ENCODE results near the gene CEP41. TPM values are rescaled to one million over a fixed set of nuclear protein-coding genes. Genes with fewer than 3 reads are reported as not detected.

CEP41 gene
- total RNA-seq, 2 donors from 2014 or later = 8.7 to 9.0 TPM

DNA sequence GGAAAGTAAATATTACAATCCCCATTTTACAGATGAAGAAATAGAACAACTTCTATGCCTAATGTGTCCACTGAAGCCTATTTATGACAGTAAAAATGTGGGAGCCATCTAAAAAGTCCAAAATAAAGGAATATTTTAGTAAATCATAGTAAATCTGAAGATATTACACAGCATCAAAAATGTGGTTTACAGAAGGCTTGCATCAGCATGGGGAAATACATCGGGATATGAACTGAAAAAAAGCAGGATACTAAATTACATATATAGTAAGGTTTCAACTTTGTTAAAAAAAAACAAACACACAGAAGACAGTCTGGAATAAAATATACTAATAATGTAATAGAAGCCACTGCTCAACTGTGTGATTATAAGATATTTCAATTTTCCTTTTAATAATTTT, 39.7 kb downstream of the CEP41 start:
- H3K36me3 ChIP-seq = no peaks in the 10 kb centered on the region
- no peaks in the 10 kb centered on the region for H3K9me3 ChIP-seq
- peaks cover 4 to 46% of the 10 kb centered on the region in 2 donors for H3K4me1 ChIP-seq (ENCODE audit: control insufficient read depth in 1 of 2, low read depth in 2 of 2)
- DNase-seq (ENCODE audit: low spot score) (no peak), ATAC-seq (ENCODE audit: insufficient number of reproducible peaks, low FRiP score, low read depth) (no peak)
- TF ChIP-seq, protein P1, sequence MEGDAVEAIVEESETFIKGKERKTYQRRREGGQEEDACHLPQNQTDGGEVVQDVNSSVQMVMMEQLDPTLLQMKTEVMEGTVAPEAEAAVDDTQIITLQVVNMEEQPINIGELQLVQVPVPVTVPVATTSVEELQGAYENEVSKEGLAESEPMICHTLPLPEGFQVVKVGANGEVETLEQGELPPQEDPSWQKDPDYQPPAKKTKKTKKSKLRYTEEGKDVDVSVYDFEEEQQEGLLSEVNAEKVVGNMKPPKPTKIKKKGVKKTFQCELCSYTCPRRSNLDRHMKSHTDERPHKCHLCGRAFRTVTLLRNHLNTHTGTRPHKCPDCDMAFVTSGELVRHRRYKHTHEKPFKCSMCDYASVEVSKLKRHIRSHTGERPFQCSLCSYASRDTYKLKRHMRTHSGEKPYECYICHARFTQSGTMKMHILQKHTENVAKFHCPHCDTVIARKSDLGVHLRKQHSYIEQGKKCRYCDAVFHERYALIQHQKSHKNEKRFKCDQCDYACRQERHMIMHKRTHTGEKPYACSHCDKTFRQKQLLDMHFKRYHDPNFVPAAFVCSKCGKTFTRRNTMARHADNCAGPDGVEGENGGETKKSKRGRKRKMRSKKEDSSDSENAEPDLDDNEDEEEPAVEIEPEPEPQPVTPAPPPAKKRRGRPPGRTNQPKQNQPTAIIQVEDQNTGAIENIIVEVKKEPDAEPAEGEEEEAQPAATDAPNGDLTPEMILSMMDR (IDR thresholded peaks at IDR 0.05) = no peak
- H3K4me3 ChIP-seq = no peak overlapping the region
- H3K27ac ChIP-seq = no peak overlapping the region
- no peaks in the 10 kb centered on the region for H3K27me3 ChIP-seq (replicated peaks; ENCODE audit: insufficient read depth)

DNA sequence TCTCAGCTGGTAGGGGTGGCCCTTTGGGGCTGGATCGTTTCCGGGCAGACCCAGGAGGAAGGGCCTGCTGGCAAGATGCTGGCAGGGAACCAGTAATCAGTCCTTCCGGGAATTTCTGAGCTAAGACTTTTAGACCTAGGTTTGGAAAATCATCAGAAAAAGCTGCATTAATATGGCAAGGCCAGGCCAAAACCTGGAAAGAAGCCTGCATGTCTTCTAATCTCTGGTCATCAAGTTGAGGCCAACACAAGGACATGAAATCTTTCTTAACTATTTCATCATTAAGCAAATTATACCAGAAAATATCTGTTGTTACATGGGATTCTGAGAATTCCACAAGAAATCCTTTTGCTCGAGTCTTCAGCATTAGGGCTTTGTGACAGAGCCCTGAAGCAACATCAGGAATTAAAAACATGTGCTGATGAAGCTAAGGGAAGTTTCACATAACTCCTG, 40.7 kb downstream of the CEP41 start:
- H3K4me1 ChIP-seq (ENCODE audit: control insufficient read depth in 1 of 2, low read depth in 2 of 2) = peaks cover 4 to 49% of the 10 kb centered on the region in 2 donors
- no peak overlapping the region for H3K4me3 ChIP-seq
- ATAC-seq (ENCODE audit: insufficient number of reproducible peaks, low FRiP score, low read depth) = no peak
- H3K36me3 ChIP-seq = no peaks in the 10 kb centered on the region
- no peak for DNase-seq (ENCODE audit: low spot score)
- TF ChIP-seq, protein P1 (IDR thresholded peaks at IDR 0.05) = no peak
- H3K27ac ChIP-seq = peak overlapping the region in 1 of 2 donors; percentile 19
- H3K9me3 ChIP-seq = no peaks in the 10 kb centered on the region
- H3K27me3 ChIP-seq (replicated peaks; ENCODE audit: insufficient read depth) = no peaks in the 10 kb centered on the region

DNA sequence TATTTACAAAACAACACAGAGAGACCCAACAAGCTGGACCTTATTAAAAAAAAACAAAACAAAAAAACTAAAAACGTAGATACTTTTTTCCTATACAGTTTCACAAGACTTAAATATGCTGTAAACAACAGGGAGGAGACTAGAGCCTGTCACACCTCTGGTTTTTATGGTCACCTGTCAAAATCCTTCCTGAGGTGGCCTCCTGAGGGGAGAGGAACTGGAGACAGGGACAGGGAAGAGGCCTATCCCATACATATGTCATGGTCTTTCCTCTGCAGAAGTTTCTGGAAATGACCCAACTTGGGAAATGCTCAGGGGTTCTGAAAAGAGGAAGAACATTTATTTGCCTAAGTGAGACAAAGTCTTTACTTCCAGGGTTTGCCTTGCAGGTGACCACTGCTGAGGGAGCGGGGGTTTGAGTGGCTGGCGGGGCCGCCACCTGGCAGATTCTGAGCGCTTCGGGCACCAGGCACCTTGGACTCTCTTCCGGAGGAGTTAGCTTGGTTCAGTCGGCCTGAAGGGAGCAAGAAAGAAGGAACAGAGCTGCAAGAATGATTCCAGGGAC, 42.2 kb downstream of the CEP41 start:
- Histone ChIP-seq H3K4me1 (ENCODE audit: control insufficient read depth in 1 of 2, low read depth in 2 of 2) (peaks cover 4 to 49% of the 10 kb centered on the region in 2 donors), H3K4me3 (no peak overlapping the region), H3K27ac (no peak overlapping the region), H3K9me3 (no peaks in the 10 kb centered on the region), H3K27me3 (replicated peaks; ENCODE audit: insufficient read depth) (no peaks in the 10 kb centered on the region), H3K36me3 (no peaks in the 10 kb centered on the region)
- TF ChIP-seq, protein P1 (IDR thresholded peaks at IDR 0.05) = no peak
- no peak for ATAC-seq (ENCODE audit: insufficient number of reproducible peaks, low FRiP score, low read depth)
- DNase-seq (ENCODE audit: low spot score) = no peak

DNA sequence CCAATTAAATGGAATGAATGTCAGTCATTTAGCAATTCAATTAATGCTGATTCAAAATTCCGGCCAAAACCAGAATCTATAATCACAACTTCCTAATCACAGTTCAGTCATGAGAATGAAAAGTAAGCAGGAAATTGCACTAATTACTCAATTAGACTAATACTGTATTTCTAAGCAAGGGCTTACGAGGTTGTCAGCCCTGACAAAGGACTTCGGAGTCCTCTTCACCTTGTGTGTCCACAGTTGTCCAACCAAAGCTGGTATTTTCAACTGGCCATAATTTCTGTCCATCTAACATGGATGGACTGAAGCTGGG, 43.1 kb downstream of the CEP41 start:
- H3K9me3 ChIP-seq = no peaks in the 10 kb centered on the region
- DNase-seq (ENCODE audit: low spot score) (no peak), ATAC-seq (ENCODE audit: insufficient number of reproducible peaks, low FRiP score, low read depth) (no peak)
- peaks cover 6 to 52% of the 10 kb centered on the region in 2 donors for H3K4me1 ChIP-seq (ENCODE audit: control insufficient read depth in 1 of 2, low read depth in 2 of 2)
- TF ChIP-seq, protein P1 (IDR thresholded peaks at IDR 0.05) = no peak
- H3K36me3 ChIP-seq = no peaks in the 10 kb centered on the region
- no peak overlapping the region for H3K4me3 ChIP-seq
- H3K27me3 ChIP-seq (replicated peaks; ENCODE audit: insufficient read depth) = no peaks in the 10 kb centered on the region
- no peak overlapping the region for H3K27ac ChIP-seq

DNA sequence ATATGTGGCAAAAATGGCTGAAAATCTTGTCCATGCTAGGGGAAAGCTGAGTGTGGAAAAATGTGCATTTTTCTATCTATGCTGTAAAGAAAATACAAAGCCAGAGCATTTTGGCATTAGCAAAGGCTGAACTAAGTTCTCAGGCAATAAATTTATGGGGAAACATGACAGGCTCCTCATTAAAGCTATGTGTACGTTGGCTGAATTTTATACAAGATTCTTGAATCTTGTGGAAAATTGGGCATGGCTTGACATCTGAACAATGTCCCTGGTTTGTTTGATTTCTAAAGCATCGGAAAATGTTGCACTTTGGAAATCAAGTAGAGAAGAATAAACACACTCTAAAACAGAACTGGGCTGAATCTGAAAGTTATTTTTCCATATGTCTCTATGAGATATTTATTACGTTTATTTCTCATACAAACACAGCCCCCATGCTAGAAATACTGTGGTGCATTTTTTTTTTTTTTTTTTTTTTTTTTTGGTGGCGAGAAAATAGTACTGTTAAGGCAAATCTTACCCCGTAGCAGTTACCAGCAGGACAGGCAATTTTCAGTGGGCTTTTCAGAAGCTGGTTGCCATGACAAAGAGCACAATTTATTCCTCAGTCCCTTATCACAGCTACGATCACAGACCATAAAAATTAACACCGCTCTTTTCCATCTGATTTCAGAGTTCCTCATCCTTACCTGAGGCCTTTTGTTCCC, 43.6 kb downstream of the CEP41 start:
- no peaks in the 10 kb centered on the region for H3K36me3 ChIP-seq
- ATAC-seq (ENCODE audit: insufficient number of reproducible peaks, low FRiP score, low read depth) (no peak), DNase-seq (ENCODE audit: low spot score) (no peak)
- no peaks in the 10 kb centered on the region for H3K9me3 ChIP-seq
- H3K27me3 ChIP-seq (replicated peaks; ENCODE audit: insufficient read depth) = no peaks in the 10 kb centered on the region
- peaks cover 8 to 57% of the 10 kb centered on the region in 2 donors for H3K4me1 ChIP-seq (ENCODE audit: control insufficient read depth in 1 of 2, low read depth in 2 of 2)
- TF ChIP-seq, protein P1 (IDR thresholded peaks at IDR 0.05) = no peak
- peak overlapping the region in 1 of 2 donors; percentile 59 for H3K27ac ChIP-seq
- peak overlapping the region; percentile 60 for H3K4me3 ChIP-seq

Measured in thoracic aorta (tissue), 2 donors.